ENCODE results near the gene KLHL26.

Gene KLHL26

DNA sequence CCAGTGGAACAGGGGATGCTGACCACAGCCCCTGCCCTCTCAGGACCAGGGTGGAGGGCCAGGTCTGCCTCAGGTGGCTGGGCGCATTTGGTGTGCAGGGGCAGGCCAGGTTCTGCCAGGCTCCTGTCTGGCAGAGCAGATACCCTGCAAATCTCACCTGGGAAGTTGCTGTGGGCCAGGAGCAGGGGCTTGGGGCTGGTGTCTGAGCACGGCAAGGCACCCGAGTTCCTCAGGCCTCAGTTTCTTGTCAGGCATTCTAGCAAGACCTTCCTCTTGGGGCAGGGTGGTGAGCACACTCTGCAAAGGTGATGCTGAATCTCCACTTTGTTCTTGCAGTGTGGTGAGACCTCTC is 47.8 kb downstream of the KLHL26 start:
- Mint-ChIP-seq H3K27ac (no peak overlapping the region), H3K4me3 (peak overlapping the region; percentile 77), H3K4me1 (peaks cover 26% of the 10 kb centered on the region), H3K36me3 (ENCODE audit: low read depth) (no peaks in the 10 kb centered on the region), H3K27me3 (ENCODE audit: low read depth, poor library complexity) (peaks cover 7% of the 10 kb centered on the region), H3K9me3 (no peaks in the 10 kb centered on the region)
- no peak for DNase-seq
- no peak for TF ChIP-seq CTCF (IDR thresholded peaks at IDR 0.05)

DNA sequence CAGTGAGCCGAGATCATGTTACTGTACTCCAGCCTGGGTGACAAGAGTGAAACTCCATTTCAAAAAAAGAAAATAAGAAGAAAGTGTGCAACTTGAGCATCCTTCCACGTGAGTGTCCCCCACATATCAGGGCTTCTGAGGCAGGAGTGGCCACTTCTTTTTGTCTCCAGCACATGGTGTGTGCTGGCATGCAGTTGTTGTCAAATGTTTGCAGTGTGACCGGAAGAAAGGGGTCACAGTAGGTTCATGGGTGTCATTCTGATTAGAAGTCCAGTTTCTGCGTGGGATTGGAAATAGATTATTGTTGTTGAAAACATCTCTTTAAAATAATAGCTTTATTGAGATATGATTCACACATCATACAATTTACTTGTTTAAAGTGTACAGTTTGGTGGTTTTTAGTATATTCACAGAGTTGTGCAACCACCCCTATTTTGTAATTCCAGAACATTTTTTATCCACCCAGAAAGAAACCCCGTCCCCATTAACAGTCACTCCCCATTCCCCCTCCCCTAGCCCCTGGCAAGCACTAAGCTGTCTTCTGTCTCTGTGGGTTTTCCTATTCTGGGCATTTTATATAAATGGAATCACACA is 48.9 kb downstream of the KLHL26 start:
- no peak for DNase-seq
- Mint-ChIP-seq H3K4me3 (no peak overlapping the region), H3K27ac (no peak overlapping the region), H3K27me3 (ENCODE audit: low read depth, poor library complexity) (peaks cover 7% of the 10 kb centered on the region), H3K4me1 (peaks cover 26% of the 10 kb centered on the region), H3K36me3 (ENCODE audit: low read depth) (no peaks in the 10 kb centered on the region), H3K9me3 (no peaks in the 10 kb centered on the region)
- TF ChIP-seq CTCF (IDR thresholded peaks at IDR 0.05) = no peak

DNA sequence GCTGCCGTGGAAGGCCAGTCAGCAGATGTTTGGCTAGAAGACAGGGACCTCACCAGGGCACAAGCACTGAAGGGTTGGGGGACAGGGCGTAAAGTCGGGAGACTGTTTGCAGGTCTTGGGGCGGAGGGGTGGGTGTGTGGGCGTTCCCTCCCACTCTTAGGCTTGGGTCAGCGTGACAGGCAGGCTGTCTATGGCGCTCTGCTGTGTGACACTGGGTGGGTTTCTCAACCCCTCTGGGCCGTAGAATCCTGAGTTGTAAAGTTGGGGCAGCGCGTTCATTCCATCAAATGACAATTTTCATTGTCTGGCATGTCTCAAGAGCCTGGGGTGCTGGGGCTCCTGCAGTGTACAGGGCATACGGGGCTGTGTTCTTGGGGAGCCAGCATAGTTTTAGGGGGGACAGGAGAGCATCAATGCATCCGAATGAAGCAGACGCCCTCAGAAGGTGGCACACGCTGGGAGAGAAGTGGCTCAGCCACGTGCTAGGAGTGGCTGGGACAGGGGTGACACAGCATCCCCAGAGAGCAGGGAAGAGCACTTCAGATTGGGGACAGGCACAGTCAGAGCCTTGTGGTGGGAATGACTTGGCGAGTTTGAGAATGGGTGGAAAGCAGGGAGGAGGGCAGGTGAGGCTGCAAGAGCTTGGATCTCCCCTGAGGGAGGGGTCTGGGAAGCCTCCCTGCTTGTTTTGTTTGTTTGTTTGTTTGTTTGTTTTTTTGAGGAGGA is 51.1 kb downstream of the KLHL26 start:
- H3K27ac Mint-ChIP-seq = no peak overlapping the region
- no peak for TF ChIP-seq CTCF (IDR thresholded peaks at IDR 0.05)
- peaks cover 16% of the 10 kb centered on the region for H3K4me1 Mint-ChIP-seq

GRCh38 chr19:18696023-18696422 is 59.2 kb downstream of the KLHL26 start:
- no peak for DNase-seq
- peaks cover 16% of the 10 kb centered on the region for H3K4me1 Mint-ChIP-seq
- no peak overlapping the region for H3K4me3 Mint-ChIP-seq
- H3K9me3 Mint-ChIP-seq = no peaks in the 10 kb centered on the region
- no peak for TF ChIP-seq CTCF (IDR thresholded peaks at IDR 0.05)
- H3K27ac Mint-ChIP-seq = no peak overlapping the region
- peaks cover 8% of the 10 kb centered on the region for H3K27me3 Mint-ChIP-seq (ENCODE audit: low read depth, poor library complexity)
- H3K36me3 Mint-ChIP-seq (ENCODE audit: low read depth) = no peaks in the 10 kb centered on the region

More for the DNA sequence above, 51.1 kb downstream of the KLHL26 start:
- Mint-ChIP-seq H3K4me3 (no peak overlapping the region), H3K27me3 (ENCODE audit: low read depth, poor library complexity) (peaks cover 9% of the 10 kb centered on the region), H3K9me3 (no peaks in the 10 kb centered on the region), H3K36me3 (ENCODE audit: low read depth) (no peaks in the 10 kb centered on the region)
- DNase-seq = no peak

- Mint-ChIP-seq H3K9me3 (no peaks in the 10 kb centered on the region), H3K27ac (no peak overlapping the region), H3K36me3 (ENCODE audit: low read depth) (no peaks in the 10 kb centered on the region), H3K27me3 (ENCODE audit: low read depth, poor library complexity) (peaks cover 10% of the 10 kb centered on the region), H3K4me3 (no peak overlapping the region), H3K4me1 (peaks cover 21% of the 10 kb centered on the region)
- TF ChIP-seq CTCF (IDR thresholded peaks at IDR 0.05) = no peak
- DNase-seq = no peak
Observed at GRCh38 chr19:18697680-18698079, 60.9 kb downstream of the KLHL26 start.

All from nephron progenitor cell (in vitro differentiated cells).